ENCODE results near the gene M1AP. TPM values are rescaled to one million over a fixed set of nuclear protein-coding genes. Genes with fewer than 3 reads are reported as not detected.

The M1AP gene
- total and polyA plus RNA-seq, 10 donors, result 0.26 to 2.0 (median 0.65) TPM

- Histone ChIP-seq H3K9me3 (no peaks in the 10 kb centered on the region), H3K4me1 (no peaks in the 10 kb centered on the region), H3K27ac (no peak overlapping the region), H3K36me3 (peaks cover 0 to 55% (median 17%) of the 10 kb centered on the region in 6 donors), H3K4me3 (no peak overlapping the region), H3K27me3 (replicated peaks in 1 of 7) (no peaks in the 10 kb centered on the region)
- DNase-seq, result no peak
- intact Hi-C loops (cut with DNase I; ENCODE audit: low total_unique reads), result no loop called here
- no peak for TF ChIP-seq POLR2A (IDR thresholded peaks at IDR 0.05)
- no peak for TF ChIP-seq POLR2AphosphoS5 (IDR thresholded peaks at IDR 0.05)
- TF ChIP-seq, protein P1, sequence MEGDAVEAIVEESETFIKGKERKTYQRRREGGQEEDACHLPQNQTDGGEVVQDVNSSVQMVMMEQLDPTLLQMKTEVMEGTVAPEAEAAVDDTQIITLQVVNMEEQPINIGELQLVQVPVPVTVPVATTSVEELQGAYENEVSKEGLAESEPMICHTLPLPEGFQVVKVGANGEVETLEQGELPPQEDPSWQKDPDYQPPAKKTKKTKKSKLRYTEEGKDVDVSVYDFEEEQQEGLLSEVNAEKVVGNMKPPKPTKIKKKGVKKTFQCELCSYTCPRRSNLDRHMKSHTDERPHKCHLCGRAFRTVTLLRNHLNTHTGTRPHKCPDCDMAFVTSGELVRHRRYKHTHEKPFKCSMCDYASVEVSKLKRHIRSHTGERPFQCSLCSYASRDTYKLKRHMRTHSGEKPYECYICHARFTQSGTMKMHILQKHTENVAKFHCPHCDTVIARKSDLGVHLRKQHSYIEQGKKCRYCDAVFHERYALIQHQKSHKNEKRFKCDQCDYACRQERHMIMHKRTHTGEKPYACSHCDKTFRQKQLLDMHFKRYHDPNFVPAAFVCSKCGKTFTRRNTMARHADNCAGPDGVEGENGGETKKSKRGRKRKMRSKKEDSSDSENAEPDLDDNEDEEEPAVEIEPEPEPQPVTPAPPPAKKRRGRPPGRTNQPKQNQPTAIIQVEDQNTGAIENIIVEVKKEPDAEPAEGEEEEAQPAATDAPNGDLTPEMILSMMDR (IDR thresholded peaks at IDR 0.05 in 8 of 11, conservative IDR thresholded peaks at IDR 0.05 in 3 of 11), result no peak
Measured at GRCh38 chr2:74671479-74671878, 23.3 kb upstream of the M1AP start.

DNA sequence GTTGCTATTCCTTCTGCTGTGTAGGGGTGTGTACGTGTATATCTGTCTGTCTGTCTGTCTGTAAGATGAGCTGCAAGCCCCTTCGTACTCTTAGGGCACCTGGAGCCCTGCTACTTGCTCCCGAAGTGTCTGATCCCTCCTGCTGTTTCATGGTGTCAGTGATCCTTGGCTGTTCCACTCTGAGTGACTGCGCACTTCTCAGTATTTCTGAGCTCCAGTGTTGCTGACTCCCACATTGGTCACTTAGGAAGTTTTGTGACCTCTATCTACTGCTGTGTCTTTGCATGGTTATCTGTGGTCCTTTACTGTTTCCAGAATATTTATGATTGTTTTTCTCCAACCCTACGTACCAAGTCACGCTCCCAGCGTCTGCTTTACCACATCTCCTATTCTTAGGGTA is 22.1 kb upstream of the M1AP start:
- WGBS, 5 donors, result 88 to 96% (median 93%) methylated on average over 7 of the region's 7 CpGs
- intact Hi-C loops (cut with DNase I; ENCODE audit: low total_unique reads), result no loop called here
- TF ChIP-seq POLR2AphosphoS5 (IDR thresholded peaks at IDR 0.05), result no peak
- TF ChIP-seq, protein P1 (IDR thresholded peaks at IDR 0.05 in 8 of 11, conservative IDR thresholded peaks at IDR 0.05 in 3 of 11), result no peak
- TF ChIP-seq POLR2A (IDR thresholded peaks at IDR 0.05), result no peak
- Histone ChIP-seq H3K36me3 (peaks cover 0 to 43% (median 8%) of the 10 kb centered on the region in 6 donors), H3K9me3 (no peaks in the 10 kb centered on the region), H3K27me3 (replicated peaks in 1 of 7) (no peaks in the 10 kb centered on the region), H3K4me1 (no peaks in the 10 kb centered on the region), H3K27ac (no peak overlapping the region), H3K4me3 (no peak overlapping the region)
- no peak for DNase-seq

DNA sequence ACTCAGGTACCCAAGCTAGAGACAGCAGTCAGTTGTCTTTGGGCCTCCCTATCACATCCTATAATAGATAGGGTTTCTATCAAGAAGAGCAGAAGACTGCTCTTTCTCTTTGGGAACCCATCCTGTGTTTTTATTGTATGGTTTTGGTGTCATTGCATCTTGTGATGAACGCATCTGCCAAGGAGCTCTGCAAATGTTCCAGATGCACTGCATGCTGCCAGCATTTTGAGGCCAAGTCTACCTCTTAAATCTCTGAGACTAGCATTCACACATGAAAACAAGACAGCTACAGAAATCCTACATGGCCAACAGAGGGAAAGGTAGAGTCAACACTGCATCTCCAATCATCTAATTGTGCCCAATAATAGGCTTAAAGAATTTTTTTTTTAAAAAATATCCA is 20.0 kb upstream of the M1AP start:
- Histone ChIP-seq H3K27ac (no peak overlapping the region), H3K27me3 (replicated peaks in 1 of 7) (no peaks in the 10 kb centered on the region), H3K9me3 (no peaks in the 10 kb centered on the region), H3K36me3 (peaks cover 0 to 28% (median under 1%) of the 10 kb centered on the region in 6 donors), H3K4me3 (no peak overlapping the region), H3K4me1 (no peaks in the 10 kb centered on the region)
- TF ChIP-seq POLR2AphosphoS5 (IDR thresholded peaks at IDR 0.05) (no peak), POLR2A (IDR thresholded peaks at IDR 0.05) (no peak)
- TF ChIP-seq, protein P1 (IDR thresholded peaks at IDR 0.05 in 8 of 11, conservative IDR thresholded peaks at IDR 0.05 in 3 of 11), result no peak
- WGBS, 5 donors, result 93 to 100% (median 96%) methylated on average over 1 of the region's 1 CpG
- intact Hi-C loops (cut with DNase I; ENCODE audit: low total_unique reads), result no loop called here
- no peak for DNase-seq

- TF ChIP-seq, protein P1 (IDR thresholded peaks at IDR 0.05 in 8 of 11, conservative IDR thresholded peaks at IDR 0.05 in 3 of 11), result no peak
- peaks cover 0 to 44% (median 3%) of the 10 kb centered on the region in 6 donors for H3K36me3 ChIP-seq
- intact Hi-C loops (cut with DNase I; ENCODE audit: low total_unique reads), result no loop called here
- DNase-seq, result no peak
- 60 to 68% (median 63%) methylated on average over 2 of the region's 2 CpGs for WGBS, 5 donors
- peaks cover 4 to 13% (median 8%) of the 10 kb centered on the region in 6 donors for H3K4me1 ChIP-seq
- no peaks in the 10 kb centered on the region for H3K9me3 ChIP-seq
- no peak overlapping the region for H3K4me3 ChIP-seq
- no peak overlapping the region for H3K27ac ChIP-seq
- H3K27me3 ChIP-seq (replicated peaks in 1 of 7), result peaks cover 0 to 8% (median 0%) of the 10 kb centered on the region in 7 donors
Measured at GRCh38 chr2:74659462-74659861, 11.3 kb upstream of the M1AP start.

Data from spleen (tissue), 11 donors.